HEK293 (cell line): ENCODE results near the gene CDC42SE2.

Source experiments
- KLF16 ChIP-seq: fragments of 450-650 bp; formaldehyde crosslinking; IDR thresholded peaks from 2 replicates; pipeline ENCODE4 v1.5.1; 2017; ENCODE audit warnings: missing biosample characterization, missing genetic modification characterization
- ZFP3 ChIP-seq: fragments of 450-650 bp; formaldehyde crosslinking; IDR thresholded peaks from 2 replicates; pipeline ENCODE4 v1.5.1; 2016; ENCODE audit warnings: low read depth, missing biosample characterization, missing genetic modification characterization
- ZNF10 ChIP-seq: fragments of 450-650 bp; formaldehyde crosslinking; IDR thresholded peaks from 2 replicates; pipeline ENCODE4 v1.5.1; 2017; ENCODE audit warnings: missing biosample characterization, missing genetic modification characterization
- ZNF157 ChIP-seq: fragments of 450-650 bp; formaldehyde crosslinking; IDR thresholded peaks from 2 replicates; pipeline ENCODE4 v1.5.1; 2016; ENCODE audit warnings: missing biosample characterization, missing genetic modification characterization
- TF ChIP-seq, protein P1 (sequence below): fragments of 450-650 bp; formaldehyde crosslinking; IDR thresholded peaks from 2 replicates; pipeline ENCODE4 v1.5.1; 2016; ENCODE audit warnings: missing biosample characterization, missing genetic modification characterization
- TF ChIP-seq, protein P2 (sequence below): fragments of 450-650 bp; formaldehyde crosslinking; IDR thresholded peaks from 2 replicates; pipeline ENCODE4 v1.5.1; 2016; ENCODE audit warnings: missing biosample characterization, missing genetic modification characterization
- TF ChIP-seq, protein P3 (sequence below): fragments of 450-650 bp; formaldehyde crosslinking; IDR thresholded peaks from 2 replicates; pipeline ENCODE4 v1.5.1; 2016; ENCODE audit warnings: missing biosample characterization, missing genetic modification characterization

DNA sequence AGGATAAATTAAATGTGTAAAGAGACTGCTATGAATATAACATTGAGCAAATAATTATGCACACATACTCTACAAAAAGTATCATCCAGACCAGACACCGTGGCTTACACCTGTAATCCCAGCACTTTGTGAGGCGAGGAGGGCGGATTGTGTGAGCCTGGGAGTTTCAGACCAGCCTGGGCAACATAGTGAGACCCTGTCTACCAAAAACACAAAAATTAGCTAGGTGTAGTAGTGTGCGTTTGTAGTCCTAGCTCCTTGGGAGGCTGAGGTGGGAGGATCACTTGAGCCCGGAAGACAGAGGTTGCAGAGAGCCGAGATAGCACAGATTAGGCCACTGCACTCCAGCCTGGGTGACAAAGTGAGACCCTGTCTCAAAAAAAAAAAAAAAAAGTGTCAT lies 2.4 kb upstream of the CDC42SE2 start:
- no peak for TF ChIP-seq KLF16 (tag by site-specific recombination)
- TF ChIP-seq ZFP3 = no peak
- TF ChIP-seq, protein P1, sequence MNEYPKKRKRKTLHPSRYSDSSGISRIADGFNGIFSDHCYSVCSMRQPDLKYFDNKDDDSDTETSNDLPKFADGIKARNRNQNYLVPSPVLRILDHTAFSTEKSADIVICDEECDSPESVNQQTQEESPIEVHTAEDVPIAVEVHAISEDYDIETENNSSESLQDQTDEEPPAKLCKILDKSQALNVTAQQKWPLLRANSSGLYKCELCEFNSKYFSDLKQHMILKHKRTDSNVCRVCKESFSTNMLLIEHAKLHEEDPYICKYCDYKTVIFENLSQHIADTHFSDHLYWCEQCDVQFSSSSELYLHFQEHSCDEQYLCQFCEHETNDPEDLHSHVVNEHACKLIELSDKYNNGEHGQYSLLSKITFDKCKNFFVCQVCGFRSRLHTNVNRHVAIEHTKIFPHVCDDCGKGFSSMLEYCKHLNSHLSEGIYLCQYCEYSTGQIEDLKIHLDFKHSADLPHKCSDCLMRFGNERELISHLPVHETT (tag by site-specific recombination) = no peak
- TF ChIP-seq, protein P2, sequence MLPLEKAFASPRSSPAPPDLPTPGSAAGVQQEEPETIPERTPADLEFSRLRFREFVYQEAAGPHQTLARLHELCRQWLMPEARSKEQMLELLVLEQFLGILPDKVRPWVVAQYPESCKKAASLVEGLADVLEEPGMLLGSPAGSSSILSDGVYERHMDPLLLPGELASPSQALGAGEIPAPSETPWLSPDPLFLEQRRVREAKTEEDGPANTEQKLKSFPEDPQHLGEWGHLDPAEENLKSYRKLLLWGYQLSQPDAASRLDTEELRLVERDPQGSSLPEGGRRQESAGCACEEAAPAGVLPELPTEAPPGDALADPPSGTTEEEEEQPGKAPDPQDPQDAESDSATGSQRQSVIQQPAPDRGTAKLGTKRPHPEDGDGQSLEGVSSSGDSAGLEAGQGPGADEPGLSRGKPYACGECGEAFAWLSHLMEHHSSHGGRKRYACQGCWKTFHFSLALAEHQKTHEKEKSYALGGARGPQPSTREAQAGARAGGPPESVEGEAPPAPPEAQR = no peak
- TF ChIP-seq ZNF10 (tag by site-specific recombination) = no peak
- TF ChIP-seq, protein P3, sequence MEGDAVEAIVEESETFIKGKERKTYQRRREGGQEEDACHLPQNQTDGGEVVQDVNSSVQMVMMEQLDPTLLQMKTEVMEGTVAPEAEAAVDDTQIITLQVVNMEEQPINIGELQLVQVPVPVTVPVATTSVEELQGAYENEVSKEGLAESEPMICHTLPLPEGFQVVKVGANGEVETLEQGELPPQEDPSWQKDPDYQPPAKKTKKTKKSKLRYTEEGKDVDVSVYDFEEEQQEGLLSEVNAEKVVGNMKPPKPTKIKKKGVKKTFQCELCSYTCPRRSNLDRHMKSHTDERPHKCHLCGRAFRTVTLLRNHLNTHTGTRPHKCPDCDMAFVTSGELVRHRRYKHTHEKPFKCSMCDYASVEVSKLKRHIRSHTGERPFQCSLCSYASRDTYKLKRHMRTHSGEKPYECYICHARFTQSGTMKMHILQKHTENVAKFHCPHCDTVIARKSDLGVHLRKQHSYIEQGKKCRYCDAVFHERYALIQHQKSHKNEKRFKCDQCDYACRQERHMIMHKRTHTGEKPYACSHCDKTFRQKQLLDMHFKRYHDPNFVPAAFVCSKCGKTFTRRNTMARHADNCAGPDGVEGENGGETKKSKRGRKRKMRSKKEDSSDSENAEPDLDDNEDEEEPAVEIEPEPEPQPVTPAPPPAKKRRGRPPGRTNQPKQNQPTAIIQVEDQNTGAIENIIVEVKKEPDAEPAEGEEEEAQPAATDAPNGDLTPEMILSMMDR (tag by site-specific recombination) = no peak
- no peak for TF ChIP-seq ZNF157
